ENCODE data around the gene PLEKHD1.

The PLEKHD1 gene

GRCh38 chr14:69464379-69464778, 20.1 kb upstream of the PLEKHD1 start:
- Histone ChIP-seq H3K27me3 (ENCODE audit: control insufficient read depth, low read length) (no peaks in the 10 kb centered on the region; the same call in 1 of the 2 replicates), H3K36me3 (ENCODE audit: control insufficient read depth, low read length) (peaks cover 7% of the 10 kb centered on the region), H3K79me2 (ENCODE audit: control insufficient read depth, low read length) (no peaks in the 10 kb centered on the region), H3K4me2 (ENCODE audit: low read length) (no peak overlapping the region), H3F3A (ENCODE audit: control insufficient read depth, insufficient read depth) (no peaks in the 10 kb centered on the region), H3K4me1 (ENCODE audit: control insufficient read depth, low read length) (no peaks in the 10 kb centered on the region), H3K9me3 (ENCODE audit: control insufficient read depth, insufficient read depth, low read length) (no peaks in the 10 kb centered on the region), H3K27ac (ENCODE audit: low read depth, low read length) (no peak overlapping the region), H3K4me3 (ENCODE audit: low read length) (no peak overlapping the region), H4K20me1 (ENCODE audit: control insufficient read depth, insufficient read depth, low read depth, low read length) (peaks cover 4% of the 10 kb centered on the region; the same call in 1 of the 2 replicates), H3K9me2 (replicated peaks; ENCODE audit: control insufficient read depth, low read length) (no peaks in the 10 kb centered on the region)
- TF ChIP-seq CTCF (IDR thresholded peaks at IDR 0.05; ENCODE audit: low read depth, low read length, poor library complexity, severe bottlenecking) = no peak
- no peak for TF ChIP-seq EZH2phosphoT487 (IDR thresholded peaks at IDR 0.05; ENCODE audit: borderline replicate concordance, low read length)

- no peak overlapping the region for H3K27ac ChIP-seq (ENCODE audit: low read depth, low read length)
- TF ChIP-seq CTCF (IDR thresholded peaks at IDR 0.05; ENCODE audit: low read depth, low read length, poor library complexity, severe bottlenecking) (no peak), EZH2phosphoT487 (IDR thresholded peaks at IDR 0.05; ENCODE audit: borderline replicate concordance, low read length) (no peak)
- no peaks in the 10 kb centered on the region for H3K79me2 ChIP-seq (ENCODE audit: control insufficient read depth, low read length)
- no peaks in the 10 kb centered on the region for H3K9me2 ChIP-seq (replicated peaks; ENCODE audit: control insufficient read depth, low read length)
- no peaks in the 10 kb centered on the region for H3K4me1 ChIP-seq (ENCODE audit: control insufficient read depth, low read length)
- H3K4me2 ChIP-seq (ENCODE audit: low read length) = no peak overlapping the region
- H3K36me3 ChIP-seq (ENCODE audit: control insufficient read depth, low read length) = peaks cover 7% of the 10 kb centered on the region
- H3K4me3 ChIP-seq (ENCODE audit: low read length) = no peak overlapping the region
- H3K9me3 ChIP-seq (ENCODE audit: control insufficient read depth, insufficient read depth, low read length) = no peaks in the 10 kb centered on the region
- H4K20me1 ChIP-seq (ENCODE audit: control insufficient read depth, insufficient read depth, low read depth, low read length) = peaks cover 4% of the 10 kb centered on the region; the same call in 1 of the 2 replicates
- H3K27me3 ChIP-seq (ENCODE audit: control insufficient read depth, low read length) = no peaks in the 10 kb centered on the region; the same call in 1 of the 2 replicates
- no peaks in the 10 kb centered on the region for H3F3A ChIP-seq (ENCODE audit: control insufficient read depth, insufficient read depth)
Observed at GRCh38 chr14:69464829-69465228, 19.7 kb upstream of the PLEKHD1 start.

GRCh38 chr14:69468949-69469348, 15.6 kb upstream of the PLEKHD1 start:
- no peaks in the 10 kb centered on the region for H3K4me1 ChIP-seq (ENCODE audit: control insufficient read depth, low read length)
- H3K9me2 ChIP-seq (replicated peaks; ENCODE audit: control insufficient read depth, low read length) = no peaks in the 10 kb centered on the region
- H3K27ac ChIP-seq (ENCODE audit: low read depth, low read length) = no peak overlapping the region
- H3K9me3 ChIP-seq (ENCODE audit: control insufficient read depth, insufficient read depth, low read length) = no peaks in the 10 kb centered on the region
- H3K36me3 ChIP-seq (ENCODE audit: control insufficient read depth, low read length) = no peaks in the 10 kb centered on the region
- H3K79me2 ChIP-seq (ENCODE audit: control insufficient read depth, low read length) = no peaks in the 10 kb centered on the region
- no peak for TF ChIP-seq EZH2phosphoT487 (IDR thresholded peaks at IDR 0.05; ENCODE audit: borderline replicate concordance, low read length)
- TF ChIP-seq CTCF (IDR thresholded peaks at IDR 0.05; ENCODE audit: low read depth, low read length, poor library complexity, severe bottlenecking) = no peak
- H3K4me2 ChIP-seq (ENCODE audit: low read length) = no peak overlapping the region
- no peak overlapping the region for H3K4me3 ChIP-seq (ENCODE audit: low read length)
- H3F3A ChIP-seq (ENCODE audit: control insufficient read depth, insufficient read depth) = no peaks in the 10 kb centered on the region
- no peaks in the 10 kb centered on the region for H4K20me1 ChIP-seq (ENCODE audit: control insufficient read depth, insufficient read depth, low read depth, low read length)
- peaks cover 9% of the 10 kb centered on the region; the same call in 1 of the 2 replicates for H3K27me3 ChIP-seq (ENCODE audit: control insufficient read depth, low read length)
